Hepatic stellate cell (primary cell): ENCODE data around the gene RAET1G.
"Not testable (repeated sequence)": the region's sequence is repeated elsewhere in the genome, so short reads cannot be mapped to it uniquely, and the experiment has no call there.

ENCODE experiments used
- DNase-seq: peaks from one replicate; pipeline ENCODE4 v3.0.0; 2011; ENCODE audit warnings: low spot score

The RAET1G gene

GRCh38 chr6:149934249-149935156 is 11.6 kb upstream of the RAET1G start:
- peak; percentile 42 for DNase-seq

DNA sequence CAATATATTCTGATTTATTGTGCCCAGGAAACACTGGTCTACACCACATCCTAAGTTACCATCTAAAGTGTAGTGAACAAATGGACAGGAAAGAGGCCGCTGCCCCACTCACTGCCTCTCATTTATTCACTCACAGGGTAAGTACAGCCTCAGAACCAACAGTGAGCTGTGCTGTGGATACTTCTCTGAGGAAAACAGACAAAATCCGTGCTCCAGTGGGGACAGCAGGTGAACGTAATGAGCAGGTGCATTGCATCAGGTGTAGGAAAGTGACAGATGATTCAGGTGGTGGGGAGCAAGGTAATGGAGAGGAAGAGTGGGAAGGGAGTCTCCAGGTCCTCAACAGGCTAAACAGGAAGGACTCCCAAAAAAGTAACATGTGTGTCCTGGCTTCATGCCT is 10.5 kb upstream of the RAET1G start:
- DNase-seq, result no peak

- DNase-seq, result no peak
These were observed 10.1 kb upstream of the RAET1G start for GRCh38 chr6:149933036-149933435.

DNA sequence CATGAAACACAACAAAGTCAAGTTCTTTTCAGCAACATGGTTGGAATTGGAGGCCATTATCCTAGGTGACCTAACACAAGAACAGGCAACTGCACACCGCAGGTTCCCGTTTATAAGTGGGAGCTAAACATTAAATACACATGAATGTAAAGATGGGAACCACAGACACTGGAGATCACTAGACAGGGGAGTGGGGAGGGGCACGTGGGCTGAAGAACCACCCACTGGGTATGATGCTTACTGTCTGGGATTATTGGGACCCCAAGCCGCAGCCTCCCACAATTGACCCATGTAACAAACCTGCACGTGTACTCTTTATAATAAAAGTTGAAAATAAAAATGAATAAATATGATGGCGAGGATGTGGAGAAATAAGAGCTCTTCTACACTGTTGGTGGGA is 8.6 kb upstream of the RAET1G start:
- DNase-seq, result no peak

DNA sequence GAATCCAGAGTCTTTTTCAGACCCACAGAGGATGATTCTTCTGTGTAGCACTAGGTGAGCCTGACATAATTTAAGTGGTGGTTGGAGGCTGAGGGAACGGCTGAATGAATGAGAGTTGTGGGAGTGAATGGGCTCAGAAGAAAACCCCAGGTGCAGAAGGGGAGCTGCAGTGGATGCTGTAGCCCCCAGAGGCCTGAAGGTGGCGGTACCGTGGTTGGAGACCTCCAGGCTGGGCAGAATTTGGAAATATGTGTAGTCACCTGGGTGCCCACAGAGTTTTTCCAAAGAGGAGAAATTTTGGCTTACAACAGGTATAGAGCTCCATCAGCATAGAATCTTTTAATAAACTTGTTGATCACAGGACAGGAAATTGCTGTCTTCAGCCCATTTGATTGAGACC is 6.5 kb upstream of the RAET1G start:
- no peak for DNase-seq

DNA sequence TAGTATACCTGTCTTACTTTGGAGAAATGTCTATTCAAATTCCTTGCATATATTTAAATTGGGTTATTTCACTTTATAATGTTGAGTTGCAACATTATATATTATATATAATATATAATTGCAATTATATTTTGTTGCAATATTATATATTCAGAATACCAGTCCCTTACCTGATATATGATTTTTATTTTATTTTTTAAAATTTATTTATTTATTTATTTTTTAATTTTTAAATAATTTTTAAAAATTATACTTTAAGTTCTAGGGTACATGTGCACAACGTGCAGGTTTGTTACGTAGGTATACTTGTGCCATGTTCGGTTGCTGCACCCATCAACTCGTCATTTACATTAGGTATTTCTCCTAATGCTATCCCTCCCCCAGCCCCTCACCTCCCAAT is 4.1 kb upstream of the RAET1G start:
- DNase-seq, result not testable (repeated sequence)

GRCh38 chr6:149925974-149926777 is 3.3 kb upstream of the RAET1G start:
- DNase-seq, result peak; percentile 65

- no peak for DNase-seq
These were observed 2.5 kb upstream of the RAET1G start for GRCh38 chr6:149925253-149925973.

- no peak for DNase-seq
These were observed 2.0 kb upstream of the RAET1G start for GRCh38 chr6:149924933-149925252.

DNA sequence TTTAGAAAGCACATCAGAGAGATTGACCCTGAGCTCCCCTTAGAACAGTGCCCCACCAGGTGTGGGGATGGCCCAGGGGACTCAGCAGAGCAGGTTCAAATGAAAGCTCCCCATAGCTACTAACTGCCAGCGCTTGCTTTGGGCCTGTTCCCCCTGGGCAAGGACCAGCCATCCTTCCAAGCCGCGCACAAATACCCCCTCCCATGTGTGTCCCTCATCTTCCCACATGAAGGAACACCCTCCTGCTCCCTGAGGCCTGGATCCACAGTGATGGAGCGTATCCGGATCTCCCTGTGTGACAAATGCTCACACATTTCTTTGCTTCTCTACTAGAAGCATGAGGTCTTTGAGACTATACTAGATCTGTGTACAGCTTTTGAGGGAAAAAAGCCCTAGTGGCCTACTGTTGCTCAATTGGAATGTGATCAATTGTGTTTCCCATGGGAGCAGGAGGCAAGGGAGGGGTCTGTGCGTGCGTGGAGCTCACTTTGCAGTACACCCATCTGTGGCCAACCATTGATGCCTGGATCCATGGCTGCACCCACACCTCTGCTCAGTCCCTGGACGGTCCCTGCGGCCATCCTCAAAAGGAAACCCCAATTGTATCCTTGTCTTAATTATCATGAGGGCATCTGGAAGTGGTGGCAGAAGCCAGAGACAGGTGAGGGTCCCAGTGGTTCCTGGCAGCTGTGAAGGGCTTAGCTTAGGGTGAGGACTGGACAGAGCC is 1.4 kb upstream of the RAET1G start:
- DNase-seq, result no peak

GRCh38 chr6:149923327-149923986 is 536 bp upstream of the RAET1G start:
- no peak for DNase-seq

DNA sequence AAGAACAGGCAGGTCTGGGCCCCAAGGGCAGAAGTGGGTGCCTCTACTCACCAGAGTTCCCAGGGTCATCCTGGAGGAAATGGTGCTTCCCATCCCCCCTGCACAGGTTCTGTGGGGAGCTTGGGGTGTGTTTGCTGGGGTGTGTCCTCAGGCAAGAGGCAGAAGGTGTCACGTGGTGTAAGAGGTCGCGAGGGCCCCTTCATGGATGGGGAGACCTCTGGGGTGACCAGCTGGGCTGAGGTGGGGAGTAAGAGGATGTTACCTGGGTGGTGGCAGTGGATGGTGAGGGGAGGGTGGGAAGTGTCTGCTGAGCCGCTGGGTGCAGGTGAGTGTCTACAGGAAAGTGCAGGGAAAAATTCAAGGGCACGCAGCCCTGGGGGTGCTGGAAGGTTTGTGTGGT is 830 bp downstream of the RAET1G start:
- DNase-seq, result not testable (repeated sequence)

DNA sequence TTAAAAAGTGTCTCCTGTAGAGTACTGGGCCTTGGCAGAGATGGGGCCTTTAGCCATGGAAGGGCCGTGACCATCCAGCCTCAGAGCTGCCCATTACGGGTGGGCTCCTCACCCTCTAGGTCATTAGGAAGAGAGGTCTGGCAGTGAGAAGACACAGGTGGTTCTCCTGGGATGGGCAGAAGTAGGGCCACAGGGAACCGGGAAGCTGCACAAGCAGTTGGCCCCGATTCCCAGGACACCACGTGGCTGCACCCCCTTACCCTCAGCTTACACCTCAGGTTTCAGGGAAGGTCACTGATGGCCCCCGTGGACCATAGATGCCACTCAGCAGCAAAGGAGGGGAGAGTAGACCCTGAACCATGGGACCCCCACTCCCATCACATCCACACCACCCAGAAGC is 1.6 kb downstream of the RAET1G start:
- DNase-seq, result no peak

DNA sequence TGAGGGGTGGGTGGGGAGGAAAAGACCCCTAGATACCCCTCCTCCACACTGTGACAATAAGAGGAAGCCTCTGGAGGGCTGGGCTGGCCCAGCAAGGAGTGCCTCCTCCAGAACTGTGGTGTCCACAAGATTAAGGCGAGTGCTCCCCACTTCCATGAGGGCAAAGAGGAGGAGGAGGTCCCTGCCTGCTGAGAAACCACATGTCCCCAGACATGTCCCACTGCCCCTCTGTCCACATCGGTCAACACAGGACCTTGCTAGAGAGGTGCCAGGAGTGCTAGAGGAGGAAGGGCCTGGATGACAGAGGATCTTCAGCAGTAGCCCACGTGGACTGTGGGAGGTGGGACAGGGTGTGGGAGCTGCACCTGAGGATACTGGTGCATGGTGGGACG is 3.1 kb downstream of the RAET1G start:
- DNase-seq, result no peak

DNA sequence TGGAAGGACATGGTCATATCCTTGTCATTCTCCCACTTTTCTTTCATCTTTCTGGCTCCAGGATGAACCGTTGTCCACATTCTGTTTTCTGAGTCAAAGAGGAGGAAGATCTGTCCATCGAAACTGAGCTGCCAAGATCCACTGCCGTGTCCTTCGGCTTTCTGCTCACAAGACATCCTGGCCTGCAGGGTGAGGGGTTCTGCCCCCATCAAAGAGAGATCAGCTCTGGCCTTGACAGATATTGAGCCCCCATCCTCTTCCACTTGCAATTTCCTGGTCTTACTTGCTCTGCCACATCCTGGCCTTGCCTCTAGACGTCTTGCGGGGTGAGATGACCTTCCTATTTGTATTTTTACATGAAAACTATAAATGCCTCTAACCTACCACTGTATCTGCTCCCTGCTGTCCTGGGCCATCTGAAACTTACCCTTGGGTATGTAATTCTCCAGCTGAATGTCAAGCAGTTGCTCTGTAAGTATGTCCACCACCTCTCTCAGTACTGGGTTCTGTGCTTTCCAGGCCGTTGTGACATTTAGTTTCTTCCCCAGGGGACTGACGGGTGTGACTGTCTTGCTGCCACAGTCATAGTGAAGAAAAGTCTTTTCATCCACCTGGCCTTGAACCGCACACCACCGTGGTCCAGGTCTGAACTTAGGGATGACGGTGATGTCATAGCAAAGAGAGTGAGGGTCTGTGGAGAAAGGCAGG is 3.6 kb downstream of the RAET1G start:
- not testable (repeated sequence) for DNase-seq

DNA sequence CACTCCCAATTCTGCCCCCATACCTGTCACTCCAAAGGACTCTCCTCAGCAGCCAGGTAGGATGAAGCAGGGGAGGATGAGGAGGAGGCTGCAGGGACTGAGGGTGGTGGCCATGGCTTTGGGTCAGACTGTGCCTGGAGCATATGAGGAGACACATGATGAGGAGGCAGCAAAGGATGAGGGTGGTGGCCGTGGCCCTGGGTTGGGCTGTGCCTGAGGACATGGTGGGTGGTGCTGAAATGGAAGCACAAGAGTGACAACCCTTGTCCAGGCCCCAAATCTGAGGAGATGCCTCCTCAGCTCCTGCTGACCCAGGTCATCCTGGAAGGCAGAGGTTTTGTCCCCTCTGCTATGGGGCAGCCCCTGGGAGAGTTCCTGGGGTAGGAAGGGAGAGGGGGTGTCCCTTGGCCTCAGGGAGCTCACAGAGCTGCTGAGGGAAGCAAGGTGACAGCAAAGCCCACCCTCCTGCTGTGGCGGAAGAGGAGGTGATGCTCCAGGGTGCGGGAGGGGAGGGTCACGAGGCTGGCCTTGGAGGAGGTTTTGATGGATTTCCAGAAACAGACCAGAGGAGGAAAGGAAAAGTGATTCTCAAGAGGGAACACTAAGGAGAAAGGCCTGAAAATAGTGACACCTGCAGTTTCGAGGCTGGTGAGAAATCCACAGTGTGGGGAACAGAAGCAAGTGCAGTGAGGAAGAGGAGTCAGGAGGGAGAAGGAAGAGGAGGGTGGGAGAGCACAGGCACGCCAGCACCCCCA is 4.6 kb downstream of the RAET1G start:
- no peak for DNase-seq

GRCh38 chr6:149917679-149918078 is 5.2 kb downstream of the RAET1G start:
- DNase-seq, result no peak

- no peak for DNase-seq
These were observed 6.7 kb downstream of the RAET1G start for GRCh38 chr6:149915970-149916865.
